ENCODE measurements around the gene RAB40C. TPM values are rescaled to one million over a fixed set of nuclear protein-coding genes. Genes with fewer than 3 reads are reported as not detected.

RAB40C gene
- polyA plus RNA-seq, 1 donor (not counting 4 experiments of a cell fraction or from before 2014, with no cell fraction given): 4.0 TPM

- Histone ChIP-seq H3K4me2 (ENCODE audit: control insufficient read depth, extremely low read depth, insufficient read depth, low read depth, low read length) (no peak overlapping the region), H3K9ac (ENCODE audit: control insufficient read depth, extremely low read depth, insufficient read depth, low read length) (no peak overlapping the region), H3K36me3 (ENCODE audit: control insufficient read depth in 2 of 2, extremely low read depth in 1 of 2, insufficient read depth in 2 of 2, low read length in 2 of 2) (peaks cover 9 to 15% of the 10 kb centered on the region in 2 experiments), H4K20me1 (ENCODE audit: control insufficient read depth, extremely low read depth, insufficient read depth, low read length) (no peaks in the 10 kb centered on the region), H3K79me2 (ENCODE audit: control insufficient read depth, insufficient read depth, low read length) (peaks cover 4% of the 10 kb centered on the region), H3K9me3 (ENCODE audit: control insufficient read depth, low read depth, low read length) (no peaks in the 10 kb centered on the region), H3K4me1 (ENCODE audit: control insufficient read depth, extremely low read depth, insufficient read depth, low read length) (no peaks in the 10 kb centered on the region), H3K9me1 (ENCODE audit: control insufficient read depth, extremely low read depth, insufficient read depth, low read length) (no peaks in the 10 kb centered on the region), H3K4me3 (ENCODE audit: control insufficient read depth in 2 of 3, extremely low read depth in 1 of 3, insufficient read depth in 2 of 3, low read depth in 1 of 3, low read length in 3 of 3) (no peak overlapping the region), H3K27me3 (ENCODE audit: control insufficient read depth, extremely low read depth, insufficient read depth, low read length) (no peaks in the 10 kb centered on the region), H2AFZ (ENCODE audit: control insufficient read depth, low read length) (no peak overlapping the region), H3K27ac (ENCODE audit: control insufficient read depth, insufficient read depth, low read length) (no peak overlapping the region)
- TF ChIP-seq CTCF (optimal IDR thresholded peaks at IDR 0.05 in 1 of 3, IDR thresholded peaks at IDR 0.05 in 1 of 3, conservative IDR thresholded peaks at IDR 0.05 in 1 of 3; ENCODE audit: extremely low read depth in 1 of 3, insufficient read depth in 2 of 3, low read length in 3 of 3) (no peak), EZH2 (IDR thresholded peaks at IDR 0.05; ENCODE audit: low read length) (no peak)
- DNase-seq (ENCODE audit: low read depth, low spot score) (no peak), FAIRE-seq (no peak)
- dilution Hi-C loops (cut with MboI; ENCODE audit: extremely low pct_ligation_motif_present, low sequenced_read_pairs): no loop called here
Measured at GRCh38 chr16:576197-576822, 13.6 kb upstream of the RAB40C start.

GRCh38 chr16:576823-577201, 13.1 kb upstream of the RAB40C start:
- Histone ChIP-seq H3K4me1 (ENCODE audit: control insufficient read depth, extremely low read depth, insufficient read depth, low read length) (no peaks in the 10 kb centered on the region), H3K4me2 (ENCODE audit: control insufficient read depth, extremely low read depth, insufficient read depth, low read depth, low read length) (no peak overlapping the region), H3K36me3 (ENCODE audit: control insufficient read depth in 2 of 2, extremely low read depth in 1 of 2, insufficient read depth in 2 of 2, low read length in 2 of 2) (peaks cover 9 to 12% of the 10 kb centered on the region in 2 experiments), H3K27ac (ENCODE audit: control insufficient read depth, insufficient read depth, low read length) (no peak overlapping the region), H3K9ac (ENCODE audit: control insufficient read depth, extremely low read depth, insufficient read depth, low read length) (no peak overlapping the region), H3K79me2 (ENCODE audit: control insufficient read depth, insufficient read depth, low read length) (peaks cover 4% of the 10 kb centered on the region), H2AFZ (ENCODE audit: control insufficient read depth, low read length) (no peak overlapping the region), H4K20me1 (ENCODE audit: control insufficient read depth, extremely low read depth, insufficient read depth, low read length) (no peaks in the 10 kb centered on the region), H3K9me1 (ENCODE audit: control insufficient read depth, extremely low read depth, insufficient read depth, low read length) (no peaks in the 10 kb centered on the region), H3K27me3 (ENCODE audit: control insufficient read depth, extremely low read depth, insufficient read depth, low read length) (no peaks in the 10 kb centered on the region), H3K4me3 (ENCODE audit: control insufficient read depth in 2 of 3, extremely low read depth in 1 of 3, insufficient read depth in 2 of 3, low read depth in 1 of 3, low read length in 3 of 3) (no peak overlapping the region), H3K9me3 (ENCODE audit: control insufficient read depth, low read depth, low read length) (no peaks in the 10 kb centered on the region)
- no peak for TF ChIP-seq EZH2 (IDR thresholded peaks at IDR 0.05; ENCODE audit: low read length)
- peak in 1 of 3 experiments; percentile 13 for TF ChIP-seq CTCF (optimal IDR thresholded peaks at IDR 0.05 in 1 of 3, IDR thresholded peaks at IDR 0.05 in 1 of 3, conservative IDR thresholded peaks at IDR 0.05 in 1 of 3; ENCODE audit: extremely low read depth in 1 of 3, insufficient read depth in 2 of 3, low read length in 3 of 3)
- FAIRE-seq: no peak
- dilution Hi-C loops (cut with MboI; ENCODE audit: extremely low pct_ligation_motif_present, low sequenced_read_pairs): no loop called here
- no peak for DNase-seq (ENCODE audit: low read depth, low spot score)

Measured in keratinocyte (primary cell).